Inferior parietal cortex (tissue), 1 donor: ENCODE measurements around the gene S1PR2.
"Not testable (repeated sequence)": the region's sequence is repeated elsewhere in the genome, so short reads cannot be mapped to it uniquely, and the experiment has no call there.

ENCODE experiments used
- DNase-seq: peaks from one replicate; pipeline ENCODE4 v3.0.0-alpha.2; 2016; ENCODE audit errors: extremely low spot score

The S1PR2 gene

DNA sequence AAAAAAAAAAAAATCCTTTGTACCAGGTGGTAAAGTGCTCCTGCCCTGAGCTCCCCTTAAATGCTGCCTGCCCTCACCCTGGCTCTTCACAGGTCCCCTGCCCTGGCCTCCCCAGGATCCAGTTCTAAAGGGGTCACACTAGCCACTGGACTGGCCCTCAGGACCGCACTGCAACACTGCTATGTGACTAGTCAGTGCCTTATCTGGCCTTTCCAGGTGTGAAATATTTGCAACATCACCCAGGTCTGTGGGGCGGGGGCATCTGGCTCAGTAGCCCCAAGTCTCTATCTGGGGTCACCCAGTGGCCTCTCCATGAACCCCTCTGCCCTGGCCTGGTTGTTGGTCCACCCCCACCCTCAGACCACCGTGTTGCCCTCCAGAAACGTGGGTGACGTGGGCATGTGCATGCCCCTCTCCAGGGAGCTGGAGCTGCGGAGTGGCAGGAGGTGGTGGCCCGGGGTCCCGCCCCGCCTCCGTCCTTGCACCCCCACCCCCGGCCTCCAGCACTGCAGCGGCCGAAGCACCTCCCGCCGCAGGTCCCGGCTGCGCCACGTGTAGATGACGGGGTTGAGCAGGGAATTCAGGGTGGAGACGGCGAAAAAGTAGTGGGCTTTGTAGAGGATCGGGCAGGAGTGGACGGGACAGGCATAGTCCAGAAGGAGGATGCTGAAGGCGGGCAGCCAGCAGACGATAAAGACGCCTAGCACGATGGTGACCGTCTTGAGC lies 7.5 kb downstream of the S1PR2 start:
- no peak for DNase-seq

DNA sequence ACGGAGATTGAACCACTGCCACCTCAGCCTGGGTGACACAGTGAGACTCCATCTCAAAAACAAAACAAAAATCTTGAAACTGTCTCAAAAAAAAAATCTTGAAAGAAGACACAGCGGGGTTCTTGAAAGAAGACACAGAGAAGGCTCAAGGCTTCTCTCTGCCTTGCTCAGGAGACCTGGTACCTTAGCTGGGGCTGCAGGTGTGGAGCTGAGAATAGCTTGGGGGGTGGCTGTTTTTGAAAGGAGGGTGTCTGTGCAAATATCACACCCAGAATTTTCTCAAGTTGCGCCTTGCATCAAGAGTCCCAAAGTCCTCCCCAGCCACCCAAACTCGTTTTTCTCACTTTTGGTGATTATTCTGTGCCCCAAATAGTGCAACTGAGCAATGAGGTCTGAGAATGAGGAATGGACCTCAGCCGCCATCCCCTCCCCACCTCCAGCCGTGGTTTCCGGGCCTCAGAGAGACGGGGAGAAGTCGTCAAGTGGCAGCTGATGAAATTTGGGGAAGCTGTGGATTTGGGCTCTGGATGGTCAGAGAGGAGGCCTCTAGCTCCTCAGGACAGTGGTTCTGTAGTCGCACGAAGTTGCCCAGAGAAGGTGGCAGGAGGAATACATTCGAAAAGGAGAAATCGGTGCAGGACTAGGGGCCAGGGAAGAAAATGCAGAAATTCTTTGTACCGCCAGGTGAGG lies 8.8 kb downstream of the S1PR2 start:
- DNase-seq: no peak

GRCh38 chr19:10220695-10221094 lies 10.4 kb downstream of the S1PR2 start:
- no peak for DNase-seq

DNA sequence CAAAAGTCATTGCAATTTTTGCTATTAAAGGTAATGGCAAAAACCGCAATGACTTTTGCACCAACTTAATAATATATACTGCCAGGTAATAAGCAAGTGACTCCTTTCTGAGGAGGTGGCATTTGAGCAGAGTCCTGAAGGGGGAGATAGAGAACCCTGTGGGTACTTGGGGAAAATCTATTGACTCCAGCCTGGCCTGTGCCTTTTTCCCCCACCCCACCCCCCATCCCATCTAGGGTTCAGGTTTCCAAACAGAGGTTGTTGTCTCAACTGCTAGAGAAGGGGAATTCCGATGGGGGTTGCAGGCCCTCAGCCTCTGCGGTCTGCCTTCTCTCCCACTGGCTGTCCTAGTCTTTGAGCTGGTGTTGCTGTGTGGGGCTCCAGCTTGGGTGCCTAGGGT lies 11.5 kb downstream of the S1PR2 start:
- DNase-seq: no peak

DNA sequence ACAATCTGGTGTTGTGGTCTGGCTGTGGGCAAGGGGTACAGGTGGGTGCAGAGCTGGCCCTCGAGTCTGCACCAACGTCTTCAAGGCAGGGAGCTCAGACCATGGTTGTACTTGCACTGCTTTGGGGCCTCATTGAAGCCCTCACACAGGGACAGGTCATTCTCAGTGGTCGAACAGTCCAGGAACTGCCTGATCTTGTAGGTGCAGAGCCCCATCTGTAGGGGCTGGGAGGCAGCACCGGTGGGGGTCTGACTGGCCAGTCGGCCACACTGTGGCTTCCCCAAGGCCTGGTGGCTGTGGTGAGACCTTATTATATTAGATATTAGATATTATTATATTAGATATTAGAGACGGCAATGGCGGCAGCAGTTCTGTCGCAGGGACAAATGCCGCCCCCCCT lies 14.0 kb downstream of the S1PR2 start:
- DNase-seq: no peak

DNA sequence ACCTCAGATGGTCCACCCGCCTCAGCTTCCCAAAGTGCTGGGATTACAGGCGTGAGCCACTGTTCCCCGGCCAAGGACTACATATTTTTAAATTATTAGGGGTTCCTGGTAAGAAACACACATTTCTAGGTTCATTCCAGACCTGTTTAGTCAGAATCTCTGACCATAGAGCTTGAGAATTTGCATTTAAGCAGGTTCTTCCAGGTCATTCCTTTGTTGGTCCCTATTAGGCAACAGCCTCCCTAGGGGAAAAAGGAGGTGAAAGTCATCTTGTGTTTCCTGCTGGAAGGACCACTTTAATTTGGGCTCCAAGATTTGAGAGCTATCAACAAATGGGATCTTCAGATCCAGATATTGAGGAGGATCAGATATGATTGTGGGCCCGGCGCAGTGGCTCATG lies 16.3 kb downstream of the S1PR2 start:
- no peak for DNase-seq

- DNase-seq: no peak
These were observed 19.4 kb downstream of the S1PR2 start for GRCh38 chr19:10211691-10212090.

DNA sequence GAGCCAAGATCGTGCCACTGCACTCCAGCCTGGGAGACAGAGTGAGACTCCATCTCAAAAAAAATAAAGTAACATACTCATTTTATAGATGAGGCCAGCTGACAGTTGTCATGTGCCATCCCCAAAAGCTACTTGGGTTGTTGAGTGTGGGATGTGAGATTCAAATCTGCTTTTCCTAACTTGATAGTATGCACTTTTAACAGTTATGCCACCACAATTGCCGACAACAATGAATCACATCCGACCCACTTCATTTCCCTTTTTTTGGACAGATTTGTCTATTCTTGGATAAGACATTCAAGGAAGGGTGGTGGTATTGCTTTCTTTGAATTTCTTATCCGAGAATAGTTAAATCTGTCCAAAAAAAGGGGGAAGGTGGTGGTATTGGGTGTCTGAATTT lies 20.1 kb downstream of the S1PR2 start:
- DNase-seq: no peak

GRCh38 chr19:10209315-10209714 lies 21.8 kb downstream of the S1PR2 start:
- DNase-seq: peak; percentile 27

- DNase-seq: no peak
These were observed 24.1 kb downstream of the S1PR2 start for GRCh38 chr19:10207026-10207425.

DNA sequence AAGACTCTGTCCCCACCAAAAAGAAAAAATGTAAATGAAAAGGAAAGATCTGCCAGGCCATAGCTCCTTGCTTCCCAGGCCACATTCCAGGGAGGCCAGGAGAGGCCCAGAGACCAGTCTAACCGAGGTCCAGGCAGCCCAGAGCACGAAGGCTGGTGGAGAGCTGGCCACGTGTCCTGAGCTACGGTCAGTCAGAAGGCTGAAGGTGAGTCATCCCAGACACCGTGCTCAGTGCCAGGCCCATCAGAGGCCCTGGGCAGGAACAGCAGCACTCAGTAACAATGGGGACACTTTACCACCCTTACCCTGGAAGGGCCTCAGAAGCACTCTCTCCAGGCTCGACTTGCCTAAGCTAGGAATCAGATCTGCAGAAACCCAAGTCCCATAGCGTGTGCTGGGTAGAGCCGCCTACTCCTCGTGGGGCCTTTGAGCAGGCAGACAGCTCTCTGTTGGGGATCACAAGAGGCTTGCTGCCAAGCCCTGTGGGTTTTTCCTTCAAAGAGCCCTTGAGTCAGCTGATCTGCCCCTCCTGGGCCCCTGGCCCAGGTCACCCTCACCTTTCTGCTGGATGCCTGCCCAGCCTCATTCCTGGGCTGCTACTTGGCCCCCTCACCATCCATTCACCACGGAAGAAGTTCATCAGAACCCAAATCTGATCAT lies 24.8 kb downstream of the S1PR2 start:
- no peak for DNase-seq

- no peak for DNase-seq
These were observed 25.5 kb downstream of the S1PR2 start for GRCh38 chr19:10205636-10206035.

- DNase-seq: no peak
These were observed 27.4 kb downstream of the S1PR2 start for GRCh38 chr19:10203686-10204085.

DNA sequence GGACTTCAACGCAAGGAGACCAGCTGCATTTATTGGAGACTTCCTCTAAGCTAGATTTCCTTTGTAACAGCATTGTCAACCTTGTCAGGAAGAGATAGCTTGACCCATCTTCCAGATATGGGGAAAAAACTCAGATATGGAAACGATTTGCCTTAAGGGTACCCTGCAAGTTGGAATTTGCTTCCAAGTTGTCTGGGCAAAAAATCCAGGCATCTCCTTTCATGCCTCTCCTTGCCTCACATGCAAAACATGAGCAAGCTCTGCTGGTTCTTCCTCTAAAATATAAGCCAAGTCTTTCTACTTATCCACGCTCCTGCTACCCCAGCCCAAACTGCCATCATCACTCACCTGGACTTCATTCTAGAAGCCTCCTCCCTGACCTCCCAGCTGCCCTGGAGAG lies 30.0 kb downstream of the S1PR2 start:
- DNase-seq: no peak

DNA sequence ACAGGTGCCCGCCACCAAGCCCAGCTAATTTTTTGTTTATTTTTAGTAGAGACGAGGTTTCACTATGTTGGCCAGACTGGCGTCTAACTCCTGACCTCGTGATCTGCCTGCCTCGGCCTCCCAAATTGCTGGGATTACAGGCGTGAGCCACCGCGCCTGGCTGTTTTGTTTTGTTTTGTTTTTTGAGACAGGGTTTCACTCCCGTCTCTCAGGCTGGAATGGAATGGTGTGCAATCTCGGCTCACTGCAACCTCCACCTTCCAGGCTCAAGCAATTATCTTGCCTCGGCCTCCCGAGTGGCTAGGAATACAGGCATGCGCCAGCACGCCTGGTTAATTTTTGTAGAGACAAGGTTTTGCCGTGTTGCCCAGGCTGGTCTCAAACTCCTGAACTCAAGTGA lies 31.0 kb downstream of the S1PR2 start:
- DNase-seq: not testable (repeated sequence)

DNA sequence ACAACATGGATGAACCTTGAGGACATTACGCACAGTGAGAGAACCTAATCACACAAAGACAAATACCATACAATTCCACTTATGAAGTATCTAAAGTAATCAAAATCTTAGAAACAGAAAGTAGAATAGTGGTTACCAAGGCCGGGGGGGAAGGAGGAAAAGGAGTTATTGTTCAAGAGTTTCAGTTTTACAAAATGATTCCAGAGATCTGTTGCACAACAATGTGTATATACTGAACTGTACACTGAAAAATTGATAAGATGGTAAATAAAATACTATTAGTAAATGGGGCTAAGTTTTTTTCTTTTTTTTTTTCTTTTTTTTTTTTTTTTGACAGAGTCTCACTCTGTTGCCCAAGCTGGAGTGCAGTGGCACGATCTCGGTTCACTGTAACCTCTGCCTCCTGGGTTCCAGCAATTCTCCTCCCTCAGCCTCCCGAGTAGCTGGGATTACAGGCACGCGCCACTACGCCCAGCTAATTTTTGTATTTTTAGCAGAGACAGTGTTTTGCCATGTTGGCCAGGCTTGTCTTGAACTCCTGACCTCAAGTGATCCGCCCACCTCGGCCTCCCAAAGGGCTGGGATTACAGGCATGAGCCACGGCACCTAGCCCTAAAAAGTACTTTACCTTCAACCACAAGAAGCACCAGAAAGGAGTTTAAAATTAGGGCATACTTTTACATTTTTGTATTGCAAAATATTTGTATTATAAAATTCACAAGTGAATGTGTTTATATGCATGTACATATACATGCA lies 32.1 kb downstream of the S1PR2 start:
- DNase-seq: not testable (repeated sequence)

DNA sequence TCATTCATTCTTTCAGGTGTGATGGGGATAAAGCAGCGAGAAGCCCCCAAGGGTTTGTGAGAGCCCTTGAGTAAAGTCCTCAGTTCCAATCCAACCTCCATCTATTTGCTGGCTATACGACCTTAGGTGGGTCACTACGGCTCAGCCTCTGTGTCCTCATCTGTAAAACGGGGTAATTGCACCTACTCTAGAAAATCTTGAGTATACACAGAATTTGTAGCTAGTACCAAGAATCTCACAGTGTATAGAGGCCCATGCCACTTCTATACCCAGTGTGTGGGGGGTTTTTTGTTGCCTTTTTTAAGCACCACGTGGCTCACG lies 36.0 kb downstream of the S1PR2 start:
- DNase-seq: no peak

GRCh38 chr19:10194500-10195198 lies 36.5 kb downstream of the S1PR2 start, which contains the start of gene DNMT1:
Gene DNMT1 (minus strand): TSS chr19:10194953. CDS start chr19:10194899, 54 bp downstream.
- DNase-seq: peak; percentile 94

GRCh38 chr19:10193790-10194499 lies 37.2 kb downstream of the S1PR2 start:
- DNase-seq: no peak

DNA sequence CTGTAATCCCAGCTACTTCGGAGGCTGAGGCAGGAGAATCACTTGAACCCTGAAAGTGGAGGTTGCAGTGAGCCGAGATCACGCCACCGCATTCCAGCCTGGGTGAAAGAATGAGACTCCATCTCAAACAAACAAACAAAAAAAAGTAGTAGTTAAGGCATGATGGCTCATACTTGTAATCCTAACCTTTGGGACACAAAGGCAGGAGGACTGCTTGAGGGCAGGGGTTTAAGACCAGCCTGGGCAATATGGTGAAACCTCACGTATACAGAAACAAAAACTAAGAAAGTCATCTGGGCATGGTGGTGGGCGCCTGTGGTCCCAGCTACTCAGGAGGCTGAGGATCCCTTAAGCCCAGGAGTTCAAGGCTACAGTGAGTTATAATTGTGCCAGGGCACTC lies 38.2 kb downstream of the S1PR2 start:
- no peak for DNase-seq

DNA sequence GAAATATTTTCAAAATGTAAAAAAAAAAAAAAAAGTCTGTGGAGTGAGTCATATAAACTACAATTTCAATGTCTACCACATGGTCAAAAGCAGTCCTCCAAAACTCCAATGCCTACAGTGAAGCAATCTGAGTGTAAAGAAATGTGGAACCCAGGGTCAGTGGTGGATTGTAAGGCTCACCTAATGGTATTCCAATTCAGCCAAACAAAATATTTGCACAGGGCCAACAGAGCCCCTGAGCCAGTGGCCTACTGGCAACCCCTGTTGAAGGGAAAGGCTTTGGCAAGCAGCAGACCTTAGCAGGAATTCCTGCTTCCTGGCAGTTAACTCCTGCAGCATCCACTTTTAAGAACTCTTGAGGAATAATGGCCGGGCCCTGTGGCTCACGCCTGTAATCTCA lies 39.8 kb downstream of the S1PR2 start:
- DNase-seq: no peak
